ENCODE results near the gene RCN2. TPM values are rescaled to one million over a fixed set of nuclear protein-coding genes. Genes with fewer than 3 reads are reported as not detected.

The RCN2 gene
- total and polyA plus RNA-seq, 2 of the 8 experiments (the other 6 are each of a cell fraction or from before 2014, with no cell fraction given), result 65.6 to 137 TPM

DNA sequence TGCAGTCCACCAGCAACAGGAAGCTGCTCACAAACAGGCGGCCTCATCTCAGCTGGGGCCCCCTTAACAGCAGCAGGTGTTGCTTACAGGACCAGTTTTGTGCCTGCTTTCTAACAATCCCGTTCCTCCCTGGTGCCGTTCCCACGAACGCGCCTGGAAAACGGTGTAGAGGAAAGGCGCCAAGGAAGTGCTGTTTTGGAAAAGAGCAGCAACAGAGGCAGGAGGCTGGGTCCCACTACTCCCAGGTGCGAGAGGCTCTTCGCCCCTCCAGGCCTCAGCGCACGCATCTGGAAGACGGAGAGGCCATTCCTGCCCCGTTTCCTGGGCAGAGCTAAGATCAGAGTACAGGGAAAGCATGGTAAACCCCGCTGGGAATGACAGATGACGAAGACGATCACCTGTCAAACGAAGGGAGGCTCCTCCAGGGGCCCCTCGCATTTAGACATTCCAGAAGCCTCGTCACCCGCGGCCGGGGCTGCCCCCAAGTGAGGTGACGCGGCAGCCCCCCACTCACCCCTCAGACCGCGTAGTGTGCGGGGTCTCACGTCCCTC, 27.0 kb upstream of the RCN2 start (continued):
- TF ChIP-seq SIN3A (conservative IDR thresholded peaks at IDR 0.05 in 1 of 2, IDR thresholded peaks at IDR 0.05 in 1 of 2; ENCODE audit: low read depth in 1 of 2, low read length in 2 of 2), result peak; percentile 81 to 95; a peak in 2 of 4 replicates
- TF ChIP-seq EZH2 (IDR thresholded peaks at IDR 0.05; ENCODE audit: low read depth, low read length, severe bottlenecking), result peak; percentile 11

Data from H1 (cell line).